WTC11 (cell line): ENCODE data around the gene HBE1. TPM values are rescaled to one million over a fixed set of nuclear protein-coding genes. Genes with fewer than 3 reads are reported as not detected.

Experiments used
- ATAC-seq: fragments of 200-7000 bp; cut with Tn5 transposase; 2 replicates; pipeline ENCODE4 v1.10.0; 2021; ENCODE audit warnings: mild to moderate bottlenecking, moderate library complexity
- CTCF ChIA-PET: fragments of 300-600 bp; sonication (Branson Sonifier 250); formaldehyde crosslinking; loops from one replicate; lab custom pipeline; 2021; ENCODE audit warnings: antibody characterized with exemption; lab: Charles Lee
- POLR2A ChIA-PET: fragments of 350-600 bp; sonication (Branson Sonifier 250); formaldehyde crosslinking; loops from one replicate; lab custom pipeline; 2021; ENCODE audit warnings: antibody characterized with exemption; lab: Charles Lee
- DNase-seq: peaks from one replicate; pipeline ENCODE4 v3.0.0; 2021; ENCODE audit warnings: low spot score
- H3K27ac Mint-ChIP-seq: 2 replicates; pipeline ENCODE4 v1.8.0; 2021; ENCODE audit warnings: mixed read lengths
- H3K27me3 Mint-ChIP-seq: 2 replicates; pipeline ENCODE4 v1.8.0; 2021; ENCODE audit warnings: low read depth, mild to moderate bottlenecking, moderate library complexity, mixed read lengths
- H3K36me3 Mint-ChIP-seq: 2 replicates; pipeline ENCODE4 v1.8.0; 2021; ENCODE audit warnings: mixed read lengths
- H3K4me1 Mint-ChIP-seq: 2 replicates; pipeline ENCODE4 v1.8.0; 2022; ENCODE audit warnings: mixed read lengths
- H3K4me3 Mint-ChIP-seq: 2 replicates; pipeline ENCODE4 v1.8.0; 2021; ENCODE audit warnings: mild to moderate bottlenecking, moderate library complexity, mixed read lengths
- H3K9me3 Mint-ChIP-seq: 2 replicates; pipeline ENCODE4 v1.8.0; 2021; ENCODE audit warnings: mixed read lengths
- ATF2 ChIP-seq: sonication (generic); formaldehyde crosslinking; IDR thresholded peaks from 2 replicates; pipeline ENCODE4 v1.8.1; 2022; ENCODE audit warnings: low read depth, missing genetic modification reagents, borderline replicate concordance
- CREM ChIP-seq: sonication (generic); formaldehyde crosslinking; IDR thresholded peaks from 2 replicates; pipeline ENCODE4 v1.8.1; 2022; ENCODE audit warnings: mild to moderate bottlenecking, missing genetic modification reagents, moderate library complexity
- E2F4 ChIP-seq: sonication (generic); formaldehyde crosslinking; IDR thresholded peaks from 2 replicates; pipeline ENCODE4 v1.8.1; 2022; ENCODE audit warnings: low read depth, mild to moderate bottlenecking, moderate library complexity, missing genetic modification reagents, borderline replicate concordance
- ELF4 ChIP-seq: sonication (generic); formaldehyde crosslinking; IDR thresholded peaks from 2 replicates; pipeline ENCODE4 v1.8.1; 2022; ENCODE audit warnings: low read depth, mild to moderate bottlenecking, moderate library complexity, missing genetic modification reagents
- EMX1 ChIP-seq: fragments of 250-450 bp; sonication (Bioruptor Pico); IDR thresholded peaks from 2 replicates; pipeline ENCODE4 v1.8.0; 2021; ENCODE audit warnings: mild to moderate bottlenecking
- ETV6 ChIP-seq: sonication (generic); formaldehyde crosslinking; IDR thresholded peaks from 2 replicates; pipeline ENCODE4 v1.8.1; 2022; ENCODE audit warnings: mild to moderate bottlenecking, missing genetic modification reagents
- FOXP1 ChIP-seq: sonication (generic); formaldehyde crosslinking; IDR thresholded peaks from 2 replicates; pipeline ENCODE4 v1.8.0; 2022; ENCODE audit warnings: missing genetic modification reagents, mild to moderate bottlenecking, moderate library complexity, borderline replicate concordance
- FOXP4 ChIP-seq: sonication (generic); formaldehyde crosslinking; IDR thresholded peaks from 2 replicates; pipeline ENCODE4 v1.8.0; 2022; ENCODE audit warnings: mild to moderate bottlenecking, missing genetic modification reagents
- GABPB1 ChIP-seq: sonication (generic); formaldehyde crosslinking; IDR thresholded peaks from 2 replicates; pipeline ENCODE4 v1.8.1; 2023; ENCODE audit warnings: mild to moderate bottlenecking, missing genetic modification reagents
- HMGXB4 ChIP-seq: sonication (generic); formaldehyde crosslinking; IDR thresholded peaks from 2 replicates; pipeline ENCODE4 v1.8.1; 2023; ENCODE audit warnings: mild to moderate bottlenecking, moderate library complexity, missing genetic modification reagents
- JUN ChIP-seq: sonication (generic); formaldehyde crosslinking; IDR thresholded peaks from 2 replicates; pipeline ENCODE4 v1.8.0; 2023; ENCODE audit warnings: mild to moderate bottlenecking, missing genetic modification reagents
- OVOL2 ChIP-seq: fragments of 250-450 bp; sonication (Bioruptor Pico); IDR thresholded peaks from 2 replicates; pipeline ENCODE4 v1.9.0; 2021; ENCODE audit warnings: mild to moderate bottlenecking, borderline replicate concordance
- PRDM15 ChIP-seq: sonication (generic); formaldehyde crosslinking; IDR thresholded peaks from 2 replicates; pipeline ENCODE4 v1.8.0; 2022; ENCODE audit warnings: missing genetic modification reagents
- SP1 ChIP-seq: sonication (generic); formaldehyde crosslinking; conservative IDR thresholded peaks from 2 replicates; pipeline ENCODE4 v1.8.1; 2022; ENCODE audit warnings: missing genetic modification reagents
- ZBTB21 ChIP-seq: sonication (generic); formaldehyde crosslinking; IDR thresholded peaks from 2 replicates; pipeline ENCODE4 v1.8.1; 2023; ENCODE audit warnings: mild to moderate bottlenecking, missing genetic modification reagents, borderline replicate concordance
- ZNF263 ChIP-seq: sonication (generic); formaldehyde crosslinking; IDR thresholded peaks from 2 replicates; pipeline ENCODE4 v1.8.1; 2022; ENCODE audit warnings: low read depth, mild to moderate bottlenecking, moderate library complexity, missing genetic modification reagents
- ZNF317 ChIP-seq: sonication (generic); formaldehyde crosslinking; IDR thresholded peaks from 2 replicates; pipeline ENCODE4 v1.8.1; 2023; ENCODE audit warnings: low read depth, mild to moderate bottlenecking, moderate library complexity, missing genetic modification reagents, borderline replicate concordance
- ZNF416 ChIP-seq: fragments of 250-450 bp; sonication (Bioruptor Pico); IDR thresholded peaks from 2 replicates; pipeline ENCODE4 v1.9.0; 2021; ENCODE audit warnings: mild to moderate bottlenecking, inconsistent platforms
- total RNA-seq: library from RNA; stranded (reverse); gene quantifications from 3 replicates; pipeline ENCODE4 v1.2.3, GENCODE V29; 2021
- TF ChIP-seq, protein P1 (sequence below): sonication (generic); formaldehyde crosslinking; IDR thresholded peaks from 2 replicates; pipeline ENCODE4 v1.8.0; 2022; ENCODE audit warnings: mild to moderate bottlenecking, missing genetic modification reagents
- TF ChIP-seq, protein P2 (sequence below): sonication (generic); formaldehyde crosslinking; IDR thresholded peaks from 2 replicates; pipeline ENCODE4 v1.8.1; 2023; ENCODE audit warnings: mild to moderate bottlenecking, missing genetic modification reagents, borderline replicate concordance

The HBE1 gene
- total RNA-seq, 1 experiment from 2014 or later = 3.1 TPM

- DNase-seq (no peak), ATAC-seq (no peak)
- Mint-ChIP-seq H3K36me3 (no peaks in the 10 kb centered on the region), H3K4me3 (no peak overlapping the region), H3K4me1 (no peaks in the 10 kb centered on the region), H3K27me3 (no peaks in the 10 kb centered on the region; the same call in 1 of the 2 replicates), H3K9me3 (no peaks in the 10 kb centered on the region), H3K27ac (no peak overlapping the region)
- CTCF ChIA-PET = no interaction called here
- POLR2A ChIA-PET = no interaction called here
- TF ChIP-seq ZBTB21 (no peak), CREM (CRISPR knock-in tag) (no peak), HMGXB4 (CRISPR knock-in tag) (no peak), SP1 (CRISPR knock-in tag) (no peak), JUN (CRISPR knock-in tag) (no peak), ATF2 (CRISPR knock-in tag) (no peak), ZNF416 (CRISPR knock-in tag) (no peak), E2F4 (no peak), OVOL2 (CRISPR knock-in tag) (no peak), ZNF317 (CRISPR knock-in tag) (no peak), FOXP1 (CRISPR knock-in tag) (no peak)
- TF ChIP-seq, protein P1, sequence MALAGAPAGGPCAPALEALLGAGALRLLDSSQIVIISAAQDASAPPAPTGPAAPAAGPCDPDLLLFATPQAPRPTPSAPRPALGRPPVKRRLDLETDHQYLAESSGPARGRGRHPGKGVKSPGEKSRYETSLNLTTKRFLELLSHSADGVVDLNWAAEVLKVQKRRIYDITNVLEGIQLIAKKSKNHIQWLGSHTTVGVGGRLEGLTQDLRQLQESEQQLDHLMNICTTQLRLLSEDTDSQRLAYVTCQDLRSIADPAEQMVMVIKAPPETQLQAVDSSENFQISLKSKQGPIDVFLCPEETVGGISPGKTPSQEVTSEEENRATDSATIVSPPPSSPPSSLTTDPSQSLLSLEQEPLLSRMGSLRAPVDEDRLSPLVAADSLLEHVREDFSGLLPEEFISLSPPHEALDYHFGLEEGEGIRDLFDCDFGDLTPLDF (CRISPR knock-in tag) = no peak
These were observed 27.5 kb downstream of the HBE1 start for GRCh38 chr11:5242208-5242607.

DNA sequence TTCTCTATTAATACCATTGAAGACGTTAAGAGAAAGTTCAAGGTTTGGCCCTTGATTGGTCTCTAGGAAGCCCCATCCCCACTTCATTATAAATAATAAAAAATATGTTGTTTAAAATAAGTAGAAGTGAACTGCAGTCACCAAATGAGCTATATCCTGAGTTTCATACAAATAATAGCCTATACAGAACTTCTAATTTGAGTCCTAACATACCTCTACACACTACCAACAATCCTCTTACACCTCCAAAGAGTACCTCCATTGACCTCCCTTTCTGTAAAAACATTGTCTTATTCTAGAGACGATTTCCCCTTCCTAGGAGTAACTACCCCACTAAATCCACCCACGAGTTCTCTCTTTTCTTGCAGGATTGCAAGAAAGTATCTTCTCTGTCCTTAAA is 28.3 kb downstream of the HBE1 start:
- Mint-ChIP-seq H3K4me3 (no peak overlapping the region), H3K9me3 (no peaks in the 10 kb centered on the region), H3K4me1 (no peaks in the 10 kb centered on the region), H3K36me3 (no peaks in the 10 kb centered on the region), H3K27ac (no peak overlapping the region), H3K27me3 (no peaks in the 10 kb centered on the region; the same call in 1 of the 2 replicates)
- DNase-seq (no peak), ATAC-seq (no peak)
- ChIA-PET POLR2A (no interaction called here), CTCF (no interaction called here)
- no peak for TF ChIP-seq ZNF263 (CRISPR knock-in tag)
- no peak for TF ChIP-seq GABPB1
- TF ChIP-seq, protein P2, sequence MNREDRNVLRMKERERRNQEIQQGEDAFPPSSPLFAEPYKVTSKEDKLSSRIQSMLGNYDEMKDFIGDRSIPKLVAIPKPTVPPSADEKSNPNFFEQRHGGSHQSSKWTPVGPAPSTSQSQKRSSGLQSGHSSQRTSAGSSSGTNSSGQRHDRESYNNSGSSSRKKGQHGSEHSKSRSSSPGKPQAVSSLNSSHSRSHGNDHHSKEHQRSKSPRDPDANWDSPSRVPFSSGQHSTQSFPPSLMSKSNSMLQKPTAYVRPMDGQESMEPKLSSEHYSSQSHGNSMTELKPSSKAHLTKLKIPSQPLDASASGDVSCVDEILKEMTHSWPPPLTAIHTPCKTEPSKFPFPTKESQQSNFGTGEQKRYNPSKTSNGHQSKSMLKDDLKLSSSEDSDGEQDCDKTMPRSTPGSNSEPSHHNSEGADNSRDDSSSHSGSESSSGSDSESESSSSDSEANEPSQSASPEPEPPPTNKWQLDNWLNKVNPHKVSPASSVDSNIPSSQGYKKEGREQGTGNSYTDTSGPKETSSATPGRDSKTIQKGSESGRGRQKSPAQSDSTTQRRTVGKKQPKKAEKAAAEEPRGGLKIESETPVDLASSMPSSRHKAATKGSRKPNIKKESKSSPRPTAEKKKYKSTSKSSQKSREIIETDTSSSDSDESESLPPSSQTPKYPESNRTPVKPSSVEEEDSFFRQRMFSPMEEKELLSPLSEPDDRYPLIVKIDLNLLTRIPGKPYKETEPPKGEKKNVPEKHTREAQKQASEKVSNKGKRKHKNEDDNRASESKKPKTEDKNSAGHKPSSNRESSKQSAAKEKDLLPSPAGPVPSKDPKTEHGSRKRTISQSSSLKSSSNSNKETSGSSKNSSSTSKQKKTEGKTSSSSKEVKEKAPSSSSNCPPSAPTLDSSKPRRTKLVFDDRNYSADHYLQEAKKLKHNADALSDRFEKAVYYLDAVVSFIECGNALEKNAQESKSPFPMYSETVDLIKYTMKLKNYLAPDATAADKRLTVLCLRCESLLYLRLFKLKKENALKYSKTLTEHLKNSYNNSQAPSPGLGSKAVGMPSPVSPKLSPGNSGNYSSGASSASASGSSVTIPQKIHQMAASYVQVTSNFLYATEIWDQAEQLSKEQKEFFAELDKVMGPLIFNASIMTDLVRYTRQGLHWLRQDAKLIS = no peak
- TF ChIP-seq PRDM15 (CRISPR knock-in tag) = no peak
- no peak for TF ChIP-seq FOXP1 (CRISPR knock-in tag)
- TF ChIP-seq ETV6 (CRISPR knock-in tag) = no peak
- TF ChIP-seq ELF4 = no peak
- TF ChIP-seq FOXP4 (CRISPR knock-in tag) = no peak
- TF ChIP-seq EMX1 (CRISPR knock-in tag) = no peak
